Endodermal cell (in vitro differentiated cells): ENCODE data around the gene FLYWCH1. TPM values are rescaled to one million over a fixed set of nuclear protein-coding genes. Genes with fewer than 3 reads are reported as not detected.
"Not testable (repeated sequence)": the region's sequence is repeated elsewhere in the genome, so short reads cannot be mapped to it uniquely, and the experiment has no call there.

ENCODE experiments used
- DNase-seq: peaks from one replicate; pipeline ENCODE4 v3.0.0-alpha.2; 2017
- H3K27ac ChIP-seq: 2 replicates; pipeline ENCODE4 v1.5.1; 2013; ENCODE audit warnings: mild to moderate bottlenecking, low read depth, low read length, moderate library complexity
- H3K27me3 ChIP-seq: 2 replicates; pipeline ENCODE4 v1.6.1; 2013; ENCODE audit warnings: mild to moderate bottlenecking, low read length, moderate library complexity; ENCODE audit not compliant: insufficient read depth, control insufficient read depth, poor library complexity, severe bottlenecking
- H3K36me3 ChIP-seq: 2 replicates; pipeline ENCODE4 v1.7.0; 2013; ENCODE audit warnings: mild to moderate bottlenecking, low read length, moderate library complexity; ENCODE audit not compliant: control insufficient read depth, insufficient read depth
- H3K4me1 ChIP-seq: one replicate; pipeline ENCODE4 v1.7.0; 2013; ENCODE audit warnings: low read length; ENCODE audit not compliant: control insufficient read depth, insufficient read depth
- H3K4me3 ChIP-seq: 2 replicates; pipeline ENCODE4 v1.5.1; 2013; ENCODE audit warnings: mild to moderate bottlenecking, low read length, moderate library complexity
- H3K9ac ChIP-seq: 2 replicates; pipeline ENCODE4 v1.6.1; 2013; ENCODE audit warnings: mild to moderate bottlenecking, low read length, moderate library complexity; ENCODE audit not compliant: poor library complexity, severe bottlenecking; ENCODE audit errors: extremely low read depth
- H3K9me3 ChIP-seq: 2 replicates; pipeline ENCODE4 v1.6.1; 2013; ENCODE audit warnings: mild to moderate bottlenecking, low read length, moderate library complexity; ENCODE audit not compliant: control insufficient read depth
- H3K27ac Mint-ChIP-seq: 2 replicates; pipeline ENCODE4 v1.8.0; 2020; ENCODE audit warnings: mixed read lengths
- H3K27me3 Mint-ChIP-seq: 2 replicates; pipeline ENCODE4 v1.8.0; 2021; ENCODE audit warnings: mild to moderate bottlenecking, mixed read lengths; ENCODE audit not compliant: insufficient read depth
- H3K36me3 Mint-ChIP-seq: 2 replicates; pipeline ENCODE4 v1.8.0; 2020; ENCODE audit warnings: low read depth, mixed read lengths
- H3K4me1 Mint-ChIP-seq: 2 replicates; pipeline ENCODE4 v1.8.0; 2020; ENCODE audit warnings: mixed read lengths
- H3K4me3 Mint-ChIP-seq: 2 replicates; pipeline ENCODE4 v1.8.0; 2020; ENCODE audit warnings: mild to moderate bottlenecking, moderate library complexity, mixed read lengths
- H3K9me3 Mint-ChIP-seq: 2 replicates; pipeline ENCODE4 v1.8.0; 2020; ENCODE audit warnings: mild to moderate bottlenecking, mixed read lengths
- WGBS, 2 experiments: methylation state at CpG; one replicate each; pipeline versions ENCODE4 v1.1.5 to v1.1.7; 2013; ENCODE audit warnings: missing lambda C conversion rate in 2 of 2, mixed read lengths in 1 of 2; ENCODE audit not compliant: insufficient coverage in 1 of 2, insufficient read length in 1 of 2; 5-methylcytosine and 5-hydroxymethylcytosine counted together
- total RNA-seq, 2 donors: library from RNA; stranded (reverse); fragmentation: NEBNext Ultra II Directional in 1 of 2; extraction: Animal tissue kit (Norgen Biotek cat#: 25700) in 1 of 2; gene quantifications; 2 replicates in 1 of 2; 3 replicates in 1 of 2; pipeline ENCODE4 v1.2.1, GENCODE V29; 2021
- TF ChIP-seq, protein P1 (sequence below): fragments of 200-600 bp; sonication (generic); conservative IDR thresholded peaks from 2 replicates; pipeline ENCODE4 v1.5.0; 2021; ENCODE audit warnings: antibody characterized with exemption, mild to moderate bottlenecking

The FLYWCH1 gene
- total RNA-seq, 2 donors from 2014 or later = 20.5 to 33.6 TPM

DNA sequence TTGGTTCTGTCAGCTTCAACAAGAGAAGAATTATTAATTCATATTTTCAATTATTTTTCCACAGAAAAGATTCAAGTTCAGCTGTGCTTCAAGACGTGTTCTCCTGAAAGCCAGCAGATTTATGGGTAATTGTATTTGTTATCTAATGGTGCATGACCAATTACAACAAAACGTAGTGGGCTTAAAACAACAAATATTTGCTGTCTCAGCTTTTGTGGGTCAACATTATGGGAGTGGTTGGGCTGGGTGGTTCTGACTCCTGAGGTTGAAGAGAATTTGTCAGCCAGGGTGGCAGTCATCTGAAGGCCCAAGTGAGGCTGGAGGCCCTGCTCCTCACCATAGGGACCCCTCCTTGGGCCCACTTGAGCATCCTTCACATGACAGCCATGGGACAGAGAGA lies 28.2 kb downstream of the FLYWCH1 start:
- Mint-ChIP-seq H3K36me3 (peaks cover 50% of the 10 kb centered on the region), H3K4me3 (no peak overlapping the region)
- TF ChIP-seq, protein P1, sequence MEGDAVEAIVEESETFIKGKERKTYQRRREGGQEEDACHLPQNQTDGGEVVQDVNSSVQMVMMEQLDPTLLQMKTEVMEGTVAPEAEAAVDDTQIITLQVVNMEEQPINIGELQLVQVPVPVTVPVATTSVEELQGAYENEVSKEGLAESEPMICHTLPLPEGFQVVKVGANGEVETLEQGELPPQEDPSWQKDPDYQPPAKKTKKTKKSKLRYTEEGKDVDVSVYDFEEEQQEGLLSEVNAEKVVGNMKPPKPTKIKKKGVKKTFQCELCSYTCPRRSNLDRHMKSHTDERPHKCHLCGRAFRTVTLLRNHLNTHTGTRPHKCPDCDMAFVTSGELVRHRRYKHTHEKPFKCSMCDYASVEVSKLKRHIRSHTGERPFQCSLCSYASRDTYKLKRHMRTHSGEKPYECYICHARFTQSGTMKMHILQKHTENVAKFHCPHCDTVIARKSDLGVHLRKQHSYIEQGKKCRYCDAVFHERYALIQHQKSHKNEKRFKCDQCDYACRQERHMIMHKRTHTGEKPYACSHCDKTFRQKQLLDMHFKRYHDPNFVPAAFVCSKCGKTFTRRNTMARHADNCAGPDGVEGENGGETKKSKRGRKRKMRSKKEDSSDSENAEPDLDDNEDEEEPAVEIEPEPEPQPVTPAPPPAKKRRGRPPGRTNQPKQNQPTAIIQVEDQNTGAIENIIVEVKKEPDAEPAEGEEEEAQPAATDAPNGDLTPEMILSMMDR = no peak

DNA sequence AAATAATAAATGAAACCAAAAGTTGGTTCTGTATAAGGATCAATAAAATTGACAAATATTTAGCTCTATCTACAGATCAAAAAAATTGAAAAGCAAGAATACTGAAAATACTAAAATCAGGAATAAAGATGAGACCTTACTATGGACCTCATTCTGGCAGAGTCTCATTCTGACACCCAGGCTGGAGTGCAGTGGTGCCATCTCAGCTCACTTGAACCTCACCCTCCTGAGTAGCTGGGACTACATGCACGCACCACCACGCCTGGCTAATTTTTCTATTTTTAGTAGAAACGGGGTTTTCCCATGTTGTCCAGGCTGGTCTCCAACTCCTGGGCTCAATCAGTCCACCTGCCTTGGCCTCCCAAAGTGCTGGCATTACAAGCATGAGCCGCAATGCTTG lies 30.3 kb downstream of the FLYWCH1 start:
- Histone ChIP-seq H3K27ac (no peak overlapping the region), H3K36me3 (peaks cover 36% of the 10 kb centered on the region), H3K9ac (no peak overlapping the region), H3K9me3 (no peaks in the 10 kb centered on the region), H3K27me3 (no peaks in the 10 kb centered on the region), H3K4me1 (no peaks in the 10 kb centered on the region), H3K4me3 (no peak overlapping the region)
- 94 to 96% methylated on average over 4 of the region's 4 CpGs for WGBS, 2 experiments
- TF ChIP-seq, protein P1 = no peak
- Mint-ChIP-seq H3K4me1 (no peaks in the 10 kb centered on the region), H3K4me3 (no peak overlapping the region), H3K27ac (no peak overlapping the region), H3K27me3 (no peaks in the 10 kb centered on the region), H3K9me3 (peaks cover 7% of the 10 kb centered on the region), H3K36me3 (peaks cover 53% of the 10 kb centered on the region)
- no peak for DNase-seq

More for the DNA sequence above, 28.2 kb downstream of the FLYWCH1 start:
- Histone ChIP-seq H3K4me1 (no peaks in the 10 kb centered on the region), H3K9me3 (no peaks in the 10 kb centered on the region), H3K4me3 (no peak overlapping the region), H3K27ac (no peak overlapping the region), H3K36me3 (peaks cover 32% of the 10 kb centered on the region), H3K9ac (no peak overlapping the region), H3K27me3 (no peaks in the 10 kb centered on the region)
- Mint-ChIP-seq H3K27me3 (no peaks in the 10 kb centered on the region), H3K9me3 (no peaks in the 10 kb centered on the region), H3K27ac (no peak overlapping the region), H3K4me1 (no peaks in the 10 kb centered on the region)
- DNase-seq = no peak
- WGBS, 2 experiments = 80 to 100% methylated on average over 1 to 2 of the region's 2 CpGs

DNA sequence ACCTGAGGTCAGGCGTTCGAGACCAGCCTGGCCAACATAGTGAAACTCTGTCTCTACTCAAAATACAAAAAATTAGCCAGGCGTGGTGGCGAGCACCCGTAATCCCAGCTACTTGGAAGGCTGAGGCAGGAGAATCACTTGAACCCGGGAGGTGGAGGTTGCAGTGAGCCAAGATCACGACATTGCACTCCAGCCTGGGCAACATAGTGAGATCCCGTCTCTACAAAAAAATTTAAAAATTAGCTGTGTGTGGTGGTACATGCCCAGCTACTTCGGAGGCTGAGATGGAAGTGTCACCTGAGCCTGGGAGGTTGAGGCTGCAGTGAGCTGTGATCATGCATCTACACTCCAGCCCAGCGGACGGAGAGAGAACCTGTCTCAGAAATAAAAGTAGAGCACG lies 32.0 kb downstream of the FLYWCH1 start:
- not testable (repeated sequence) for H3K27me3 Mint-ChIP-seq, H3K4me3 ChIP-seq, H3K4me1 Mint-ChIP-seq, H3K9ac ChIP-seq, H3K4me3 Mint-ChIP-seq, H3K27ac ChIP-seq, DNase-seq, H3K27me3 ChIP-seq, H3K9me3 ChIP-seq, H3K27ac Mint-ChIP-seq, H3K4me1 ChIP-seq, H3K9me3 Mint-ChIP-seq
- H3K36me3 ChIP-seq = peaks cover 37% of the 10 kb centered on the region
- WGBS, 2 experiments = 84 to 86% methylated on average over 10 to 12 of the region's 12 CpGs
- H3K36me3 Mint-ChIP-seq = peaks cover 53% of the 10 kb centered on the region

DNA sequence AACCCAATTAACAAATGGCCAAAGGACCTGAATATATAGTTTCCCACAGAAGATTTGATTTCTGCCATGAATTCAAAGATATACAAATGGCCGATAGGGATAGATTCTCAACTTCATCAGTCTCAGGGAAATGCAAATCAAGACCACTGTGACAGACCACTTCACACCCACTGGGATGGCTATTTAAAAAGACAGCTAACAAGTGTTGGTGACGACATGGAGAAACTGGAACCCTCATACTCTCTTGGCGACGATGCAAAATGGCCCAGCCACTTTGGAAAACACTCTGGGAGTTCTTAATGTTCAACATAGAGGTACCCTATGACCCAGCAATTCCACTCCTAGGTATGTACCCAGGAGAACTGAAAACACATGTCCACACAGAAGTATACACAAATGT lies 34.9 kb downstream of the FLYWCH1 start:
- H3K27me3 ChIP-seq = no peaks in the 10 kb centered on the region
- no peaks in the 10 kb centered on the region for H3K4me1 Mint-ChIP-seq
- TF ChIP-seq, protein P1 = no peak
- H3K4me3 ChIP-seq = no peak overlapping the region
- H3K27me3 Mint-ChIP-seq = no peaks in the 10 kb centered on the region
- H3K36me3 ChIP-seq = peaks cover 8% of the 10 kb centered on the region
- H3K9me3 Mint-ChIP-seq = peaks cover 9% of the 10 kb centered on the region
- H3K4me3 Mint-ChIP-seq = no peak overlapping the region
- H3K9me3 ChIP-seq = no peaks in the 10 kb centered on the region
- 91 to 92% methylated on average over 4 of the region's 4 CpGs for WGBS, 2 experiments
- no peak overlapping the region for H3K9ac ChIP-seq
- H3K27ac ChIP-seq = no peak overlapping the region
- peaks cover 32% of the 10 kb centered on the region for H3K36me3 Mint-ChIP-seq
- no peak overlapping the region for H3K27ac Mint-ChIP-seq
- no peak for DNase-seq
- H3K4me1 ChIP-seq = no peaks in the 10 kb centered on the region
